SU-DHL-6 (cell line): ENCODE results near the gene RBPMS2.

Source experiments
- EZH2phosphoT487 ChIP-seq: fragments of 200-600 bp; sonication (generic), shearing (Covaris generic); conservative IDR thresholded peaks from 2 replicates; pipeline ENCODE4 v1.6.1; 2018; ENCODE audit warnings: mild to moderate bottlenecking, antibody characterized with exemption, low read length, moderate library complexity, mixed read lengths
- TF ChIP-seq, protein P1 (sequence below): fragments of 200-600 bp; sonication (generic); IDR thresholded peaks from one replicate; pipeline ENCODE4 v1.5.1; 2017; ENCODE audit warnings: antibody characterized with exemption, mild to moderate bottlenecking, low read length, moderate library complexity; ENCODE audit not compliant: insufficient read depth, poor library complexity, severe bottlenecking

DNA sequence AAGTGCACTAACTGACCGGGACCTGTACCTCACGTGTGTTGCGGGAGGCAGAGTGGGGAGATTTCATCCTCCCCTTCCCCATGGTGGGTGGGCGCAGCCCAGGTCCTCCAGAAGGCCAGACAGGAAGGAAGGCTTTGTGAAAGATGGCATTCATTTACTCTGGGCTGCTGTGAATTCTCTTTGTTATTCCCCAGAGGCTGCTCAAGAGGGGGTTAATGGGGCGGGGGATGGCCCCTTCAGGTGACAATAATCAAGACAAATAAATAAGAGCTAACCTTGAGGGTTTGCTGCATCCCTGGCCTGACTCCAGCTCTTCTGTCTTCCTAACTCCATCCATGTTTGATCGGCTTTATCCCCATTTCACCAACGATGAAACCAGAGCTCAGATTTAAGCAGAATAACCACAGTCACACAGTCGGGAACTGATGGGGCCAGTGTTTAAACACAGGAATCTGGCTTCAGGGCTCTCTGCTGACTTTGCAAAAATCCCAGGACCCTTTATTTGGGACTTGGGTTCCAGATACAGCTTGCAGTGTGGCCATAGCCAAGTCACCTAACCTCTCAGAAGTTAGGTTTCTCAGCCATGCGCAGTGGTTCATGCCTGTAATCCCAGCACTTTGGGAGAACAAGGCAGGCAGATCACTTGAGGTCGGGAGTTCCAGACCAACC is 33.5 kb upstream of the RBPMS2 start:
- TF ChIP-seq, protein P1, sequence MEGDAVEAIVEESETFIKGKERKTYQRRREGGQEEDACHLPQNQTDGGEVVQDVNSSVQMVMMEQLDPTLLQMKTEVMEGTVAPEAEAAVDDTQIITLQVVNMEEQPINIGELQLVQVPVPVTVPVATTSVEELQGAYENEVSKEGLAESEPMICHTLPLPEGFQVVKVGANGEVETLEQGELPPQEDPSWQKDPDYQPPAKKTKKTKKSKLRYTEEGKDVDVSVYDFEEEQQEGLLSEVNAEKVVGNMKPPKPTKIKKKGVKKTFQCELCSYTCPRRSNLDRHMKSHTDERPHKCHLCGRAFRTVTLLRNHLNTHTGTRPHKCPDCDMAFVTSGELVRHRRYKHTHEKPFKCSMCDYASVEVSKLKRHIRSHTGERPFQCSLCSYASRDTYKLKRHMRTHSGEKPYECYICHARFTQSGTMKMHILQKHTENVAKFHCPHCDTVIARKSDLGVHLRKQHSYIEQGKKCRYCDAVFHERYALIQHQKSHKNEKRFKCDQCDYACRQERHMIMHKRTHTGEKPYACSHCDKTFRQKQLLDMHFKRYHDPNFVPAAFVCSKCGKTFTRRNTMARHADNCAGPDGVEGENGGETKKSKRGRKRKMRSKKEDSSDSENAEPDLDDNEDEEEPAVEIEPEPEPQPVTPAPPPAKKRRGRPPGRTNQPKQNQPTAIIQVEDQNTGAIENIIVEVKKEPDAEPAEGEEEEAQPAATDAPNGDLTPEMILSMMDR = no peak
- no peak for TF ChIP-seq EZH2phosphoT487
